ENCODE measurements around the gene L3HYPDH. TPM values are rescaled to one million over a fixed set of nuclear protein-coding genes. Genes with fewer than 3 reads are reported as not detected.

Gene L3HYPDH
- polyA plus RNA-seq (2012; ENCODE audit: insufficient read length, low read depth), result 16.5 TPM

DNA sequence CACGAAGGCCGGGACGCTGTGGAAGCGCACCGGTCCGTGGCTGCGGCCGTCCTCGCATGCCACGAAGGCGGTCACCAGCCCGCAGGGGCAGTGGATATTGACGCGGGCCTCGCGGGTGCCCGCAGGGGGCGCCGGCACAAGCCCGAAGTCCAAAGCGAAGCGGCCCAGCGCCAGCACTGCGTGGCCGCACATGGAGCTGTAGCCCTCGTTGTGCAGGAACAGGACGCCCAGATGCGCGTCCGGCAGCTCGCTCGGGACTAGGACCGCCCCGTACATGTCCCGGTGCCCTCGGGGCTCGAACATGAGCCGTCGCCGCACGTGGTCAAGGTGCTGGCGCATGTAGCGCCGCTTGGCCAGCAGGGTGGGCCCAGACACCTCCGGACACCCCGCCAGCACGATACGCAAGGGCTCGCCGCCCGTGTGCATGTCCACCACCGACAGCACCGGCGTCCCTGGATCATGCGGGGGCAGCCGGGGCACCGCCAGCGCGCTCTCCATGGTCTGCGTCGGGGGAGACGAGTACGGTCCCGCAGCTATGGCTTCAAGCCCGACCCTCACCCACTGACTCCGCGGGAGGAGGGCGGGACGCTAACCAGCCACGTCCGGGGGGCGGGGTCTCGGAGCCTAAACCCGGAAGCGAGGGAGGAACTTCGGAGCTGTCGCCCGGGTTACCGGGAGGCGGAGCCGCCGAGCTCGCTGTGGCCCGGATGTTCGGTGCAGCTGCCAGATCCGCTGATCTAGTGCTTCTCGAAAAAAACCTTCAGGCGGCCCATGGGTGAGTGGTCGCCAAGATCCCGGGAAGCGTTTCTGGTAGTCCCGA, at the start of gene L3HYPDH, which contains the start of gene JKAMP:
TSS of gene L3HYPDH (minus strand) at position 590 of the 820 bp plus-strand sequence. CDS start at position 498, 92 bp downstream.
TSS of gene JKAMP (plus strand) at position 699 of the 820 bp plus-strand sequence. CDS start at position 772, 73 bp downstream.
- TF ChIP-seq POLR2AphosphoS5 (IDR thresholded peaks at IDR 0.05; ENCODE audit: low read depth, low read length) (peak; percentile 83), TAF1 (IDR thresholded peaks at IDR 0.05; ENCODE audit: borderline replicate concordance, insufficient read depth, low read length) (no peak), SIN3A (IDR thresholded peaks at IDR 0.05; ENCODE audit: borderline replicate concordance, insufficient read depth, low read length) (no peak), FOXP2 (optimal IDR thresholded peaks at IDR 0.05; ENCODE audit: borderline replicate concordance, extremely low read depth, extremely low read length, insufficient read depth) (peak; percentile 57)
- TF ChIP-seq, protein P1, sequence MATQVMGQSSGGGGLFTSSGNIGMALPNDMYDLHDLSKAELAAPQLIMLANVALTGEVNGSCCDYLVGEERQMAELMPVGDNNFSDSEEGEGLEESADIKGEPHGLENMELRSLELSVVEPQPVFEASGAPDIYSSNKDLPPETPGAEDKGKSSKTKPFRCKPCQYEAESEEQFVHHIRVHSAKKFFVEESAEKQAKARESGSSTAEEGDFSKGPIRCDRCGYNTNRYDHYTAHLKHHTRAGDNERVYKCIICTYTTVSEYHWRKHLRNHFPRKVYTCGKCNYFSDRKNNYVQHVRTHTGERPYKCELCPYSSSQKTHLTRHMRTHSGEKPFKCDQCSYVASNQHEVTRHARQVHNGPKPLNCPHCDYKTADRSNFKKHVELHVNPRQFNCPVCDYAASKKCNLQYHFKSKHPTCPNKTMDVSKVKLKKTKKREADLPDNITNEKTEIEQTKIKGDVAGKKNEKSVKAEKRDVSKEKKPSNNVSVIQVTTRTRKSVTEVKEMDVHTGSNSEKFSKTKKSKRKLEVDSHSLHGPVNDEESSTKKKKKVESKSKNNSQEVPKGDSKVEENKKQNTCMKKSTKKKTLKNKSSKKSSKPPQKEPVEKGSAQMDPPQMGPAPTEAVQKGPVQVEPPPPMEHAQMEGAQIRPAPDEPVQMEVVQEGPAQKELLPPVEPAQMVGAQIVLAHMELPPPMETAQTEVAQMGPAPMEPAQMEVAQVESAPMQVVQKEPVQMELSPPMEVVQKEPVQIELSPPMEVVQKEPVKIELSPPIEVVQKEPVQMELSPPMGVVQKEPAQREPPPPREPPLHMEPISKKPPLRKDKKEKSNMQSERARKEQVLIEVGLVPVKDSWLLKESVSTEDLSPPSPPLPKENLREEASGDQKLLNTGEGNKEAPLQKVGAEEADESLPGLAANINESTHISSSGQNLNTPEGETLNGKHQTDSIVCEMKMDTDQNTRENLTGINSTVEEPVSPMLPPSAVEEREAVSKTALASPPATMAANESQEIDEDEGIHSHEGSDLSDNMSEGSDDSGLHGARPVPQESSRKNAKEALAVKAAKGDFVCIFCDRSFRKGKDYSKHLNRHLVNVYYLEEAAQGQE (IDR thresholded peaks at IDR 0.05; ENCODE audit: insufficient read depth in 1 of 2, low read depth in 2 of 2, low read length in 2 of 2), result peak in 1 of 2 experiments; percentile 52; a peak in 1 of 4 replicates

DNA sequence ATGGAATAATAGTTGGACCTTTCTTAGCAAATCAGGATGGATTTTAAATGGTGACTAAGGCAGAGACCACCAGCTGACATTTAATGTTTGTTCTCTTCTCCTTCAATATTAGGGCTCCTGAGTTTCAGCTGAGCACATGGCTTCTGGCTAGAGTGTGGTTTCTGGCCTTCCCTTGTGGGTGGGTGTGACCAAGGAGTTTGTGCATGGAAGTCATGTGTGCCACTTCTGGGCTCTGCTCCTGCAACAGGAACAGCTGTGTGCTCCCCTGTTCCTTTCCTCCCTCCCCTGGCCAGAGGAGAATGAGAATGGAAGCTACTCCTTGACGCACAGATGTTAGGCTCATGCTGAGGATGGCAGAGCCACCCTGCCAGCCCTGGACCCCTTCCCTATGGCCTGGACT, 48.2 kb upstream of the L3HYPDH start:
- no peak for TF ChIP-seq SIN3A (IDR thresholded peaks at IDR 0.05; ENCODE audit: borderline replicate concordance, insufficient read depth, low read length)
- TF ChIP-seq POLR2AphosphoS5 (IDR thresholded peaks at IDR 0.05; ENCODE audit: low read depth, low read length), result no peak
- no peak for TF ChIP-seq TAF1 (IDR thresholded peaks at IDR 0.05; ENCODE audit: borderline replicate concordance, insufficient read depth, low read length)
- TF ChIP-seq, protein P1 (IDR thresholded peaks at IDR 0.05; ENCODE audit: insufficient read depth in 1 of 2, low read depth in 2 of 2, low read length in 2 of 2), result no peak

DNA sequence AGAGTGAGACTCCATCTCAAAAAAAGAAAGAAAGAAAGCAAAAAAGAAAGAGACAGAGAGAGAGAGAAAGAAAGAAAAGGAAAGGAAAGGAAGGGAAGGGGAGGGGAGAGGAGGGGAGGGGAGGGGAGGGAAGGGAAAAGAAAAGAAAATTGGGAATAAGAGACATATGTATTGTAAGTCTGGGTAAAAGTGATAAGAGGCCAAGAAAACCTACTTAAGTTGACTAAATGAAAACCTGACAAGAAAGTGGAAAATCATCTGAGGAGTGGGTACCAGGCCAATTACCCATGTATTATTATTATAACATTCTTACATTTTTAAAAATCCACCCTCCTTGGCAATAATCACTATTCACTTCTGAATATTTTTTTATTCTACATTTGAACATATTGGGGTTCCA, 46.1 kb upstream of the L3HYPDH start:
- no peak for TF ChIP-seq SIN3A (IDR thresholded peaks at IDR 0.05; ENCODE audit: borderline replicate concordance, insufficient read depth, low read length)

DNA sequence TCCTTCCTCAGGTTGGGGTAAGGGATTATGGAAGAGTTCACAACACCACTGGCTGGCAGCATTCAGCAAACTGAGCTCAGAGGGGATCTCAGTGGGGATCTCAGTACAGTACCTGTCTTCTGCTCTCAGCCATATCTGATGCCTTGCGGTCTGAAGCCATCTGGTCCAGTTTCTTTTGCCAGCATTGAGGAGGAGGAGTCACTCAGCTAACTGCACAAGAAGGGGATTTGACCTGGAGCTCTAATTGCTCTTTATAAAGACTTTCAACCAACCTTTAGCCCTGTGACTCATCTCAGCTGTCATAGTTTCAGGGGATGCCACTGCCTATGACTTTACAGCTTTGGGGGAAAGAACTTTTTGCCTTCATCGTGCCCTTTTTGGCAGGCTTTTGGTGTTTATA, 45.0 kb upstream of the L3HYPDH start:
- TF ChIP-seq SIN3A (IDR thresholded peaks at IDR 0.05; ENCODE audit: borderline replicate concordance, insufficient read depth, low read length) (no peak), POLR2AphosphoS5 (IDR thresholded peaks at IDR 0.05; ENCODE audit: low read depth, low read length) (no peak), FOXP2 (optimal IDR thresholded peaks at IDR 0.05; ENCODE audit: borderline replicate concordance, extremely low read depth, extremely low read length, insufficient read depth) (no peak), TAF1 (IDR thresholded peaks at IDR 0.05; ENCODE audit: borderline replicate concordance, insufficient read depth, low read length) (no peak)
- TF ChIP-seq, protein P1 (IDR thresholded peaks at IDR 0.05; ENCODE audit: insufficient read depth in 1 of 2, low read depth in 2 of 2, low read length in 2 of 2), result no peak

DNA sequence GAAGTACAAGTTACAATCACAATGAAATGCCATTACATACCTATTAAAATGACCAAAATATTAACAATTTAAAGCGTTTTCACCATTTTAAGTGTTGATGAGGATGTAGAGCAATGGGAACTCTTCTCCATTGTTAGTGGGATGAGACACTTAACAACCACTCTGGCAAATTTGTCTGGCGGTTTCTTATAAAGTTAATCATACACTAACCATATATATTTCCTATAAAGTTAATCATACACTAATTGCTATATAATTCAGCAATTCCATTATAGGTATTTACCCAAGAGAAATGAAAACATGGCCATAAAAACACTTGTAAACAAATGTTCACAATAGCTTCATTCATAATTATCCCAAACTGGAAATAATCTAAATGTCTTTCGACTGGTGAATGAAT, 36.0 kb upstream of the L3HYPDH start:
- TF ChIP-seq SIN3A (IDR thresholded peaks at IDR 0.05; ENCODE audit: borderline replicate concordance, insufficient read depth, low read length), result no peak
- TF ChIP-seq FOXP2 (optimal IDR thresholded peaks at IDR 0.05; ENCODE audit: borderline replicate concordance, extremely low read depth, extremely low read length, insufficient read depth), result no peak
- TF ChIP-seq TAF1 (IDR thresholded peaks at IDR 0.05; ENCODE audit: borderline replicate concordance, insufficient read depth, low read length), result no peak
- TF ChIP-seq POLR2AphosphoS5 (IDR thresholded peaks at IDR 0.05; ENCODE audit: low read depth, low read length), result no peak
- TF ChIP-seq, protein P1 (IDR thresholded peaks at IDR 0.05; ENCODE audit: insufficient read depth in 1 of 2, low read depth in 2 of 2, low read length in 2 of 2), result no peak

All from PFSK-1 (cell line).